NCI-H524 treated with DMSO at 0.1 percent for 48 hours (cell line): Measurements from ENCODE around the gene PDK2.

Experiments used
- DNase-seq: peaks from one replicate; lab custom pipeline; 2025; lab: John Stamatoyannopoulos, UW

Gene PDK2

GRCh38 chr17:50100480-50100883 is 5.3 kb downstream of the PDK2 start:
- DNase-seq: no peak

- no peak for DNase-seq
Measured at GRCh38 chr17:50100921-50101345, 5.8 kb downstream of the PDK2 start.

- DNase-seq: no peak
Measured at GRCh38 chr17:50101346-50102163, 6.4 kb downstream of the PDK2 start.

GRCh38 chr17:50102164-50102991 is 7.2 kb downstream of the PDK2 start:
- DNase-seq: no peak

- DNase-seq: no peak
Measured at GRCh38 chr17:50103252-50103651, 8.1 kb downstream of the PDK2 start.

GRCh38 chr17:50103941-50104340 is 8.8 kb downstream of the PDK2 start:
- DNase-seq: no peak

- no peak for DNase-seq
Measured at GRCh38 chr17:50105811-50106210, 10.7 kb downstream of the PDK2 start.

- no peak for DNase-seq
Measured at GRCh38 chr17:50106393-50107131, 11.4 kb downstream of the PDK2 start.

GRCh38 chr17:50107790-50108414 is 12.8 kb downstream of the PDK2 start:
- DNase-seq: no peak

- no peak for DNase-seq
Measured at GRCh38 chr17:50108556-50108955, 13.4 kb downstream of the PDK2 start.

- DNase-seq: no peak
Measured at GRCh38 chr17:50109207-50109606, 14.1 kb downstream of the PDK2 start.

GRCh38 chr17:50109785-50110184 is 14.6 kb downstream of the PDK2 start:
- no peak for DNase-seq

- peak; percentile 54 for DNase-seq
Measured at GRCh38 chr17:50110591-50111349, 15.6 kb downstream of the PDK2 start.

GRCh38 chr17:50111673-50112655 is 16.8 kb downstream of the PDK2 start:
- DNase-seq: no peak

- no peak for DNase-seq
Measured at GRCh38 chr17:50112694-50113093, 17.5 kb downstream of the PDK2 start.

- DNase-seq: no peak
Measured at GRCh38 chr17:50113624-50114320, 18.6 kb downstream of the PDK2 start.

GRCh38 chr17:50114401-50114800 is 19.2 kb downstream of the PDK2 start:
- DNase-seq: no peak

- DNase-seq: peak; percentile 52
Measured at GRCh38 chr17:50114849-50115357, 19.8 kb downstream of the PDK2 start.

GRCh38 chr17:50115756-50116155 is 20.6 kb downstream of the PDK2 start:
- DNase-seq: no peak
